ENCODE measurements around the gene P2RX3.

DNA sequence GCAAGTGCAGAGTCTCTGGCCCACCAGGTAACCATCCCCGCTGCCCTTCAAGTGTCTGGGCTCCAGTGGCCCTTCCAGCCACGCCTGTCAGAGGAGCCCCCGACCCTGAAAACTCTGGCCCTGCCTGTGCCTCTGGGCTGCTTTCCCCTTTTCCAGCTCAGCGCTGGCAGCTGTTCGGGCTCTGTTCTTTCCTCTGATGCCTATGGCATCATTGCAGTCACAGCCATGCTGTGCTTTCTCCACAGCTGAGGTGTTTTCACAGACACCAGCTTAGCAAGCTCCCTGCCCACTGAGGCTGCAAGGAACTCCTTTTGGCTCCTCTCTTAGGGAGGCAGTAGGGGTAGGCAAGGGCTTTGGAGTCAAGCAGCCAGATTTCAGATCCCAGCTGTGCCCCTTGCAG is 21.2 kb downstream of the P2RX3 start:
- TF ChIP-seq, protein P1, sequence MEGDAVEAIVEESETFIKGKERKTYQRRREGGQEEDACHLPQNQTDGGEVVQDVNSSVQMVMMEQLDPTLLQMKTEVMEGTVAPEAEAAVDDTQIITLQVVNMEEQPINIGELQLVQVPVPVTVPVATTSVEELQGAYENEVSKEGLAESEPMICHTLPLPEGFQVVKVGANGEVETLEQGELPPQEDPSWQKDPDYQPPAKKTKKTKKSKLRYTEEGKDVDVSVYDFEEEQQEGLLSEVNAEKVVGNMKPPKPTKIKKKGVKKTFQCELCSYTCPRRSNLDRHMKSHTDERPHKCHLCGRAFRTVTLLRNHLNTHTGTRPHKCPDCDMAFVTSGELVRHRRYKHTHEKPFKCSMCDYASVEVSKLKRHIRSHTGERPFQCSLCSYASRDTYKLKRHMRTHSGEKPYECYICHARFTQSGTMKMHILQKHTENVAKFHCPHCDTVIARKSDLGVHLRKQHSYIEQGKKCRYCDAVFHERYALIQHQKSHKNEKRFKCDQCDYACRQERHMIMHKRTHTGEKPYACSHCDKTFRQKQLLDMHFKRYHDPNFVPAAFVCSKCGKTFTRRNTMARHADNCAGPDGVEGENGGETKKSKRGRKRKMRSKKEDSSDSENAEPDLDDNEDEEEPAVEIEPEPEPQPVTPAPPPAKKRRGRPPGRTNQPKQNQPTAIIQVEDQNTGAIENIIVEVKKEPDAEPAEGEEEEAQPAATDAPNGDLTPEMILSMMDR (IDR thresholded peaks at IDR 0.05; ENCODE audit: insufficient read depth, low read depth, low read length): no peak
- TF ChIP-seq EZH2 (IDR thresholded peaks at IDR 0.05; ENCODE audit: insufficient read depth, low read length): no peak

Measured in astrocyte (in vitro differentiated cells and primary cell).